PC-9 (cell line): ENCODE data around the gene RNF114. TPM values are rescaled to one million over a fixed set of nuclear protein-coding genes. Genes with fewer than 3 reads are reported as not detected.

Source experiments
- BruUV-seq: library from RNA; stranded (reverse); fragments of 400-500 nt; replicated peaks from 2 replicates; lab custom pipeline; 2021; lab: Mats Ljungman, UMichigan
- CTCF ChIA-PET: fragments of 300-600 bp; sonication (Branson Sonifier 250); formaldehyde crosslinking; loops from one replicate; lab custom pipeline; 2022; ENCODE audit warnings: antibody characterized with exemption; lab: Charles Lee
- POLR2A ChIA-PET: fragments of 300-600 bp; sonication (Branson Sonifier 250); formaldehyde crosslinking; loops from one replicate; lab custom pipeline; 2022; ENCODE audit warnings: antibody characterized with exemption; ENCODE audit not compliant: unreplicated experiment; lab: Charles Lee
- DNase-seq, 2 experiments: peaks; one replicate each; pipeline versions ENCODE4 v3.0.0 to v3.0.0-alpha.2; 2015 to 2022; ENCODE audit warnings: mixed read lengths in 1 of 2
- H2AFZ ChIP-seq: fragments of 200-600 bp; sonication (generic); 2 replicates; pipeline ENCODE4 v1.8.1; 2017; ENCODE audit warnings: antibody characterized with exemption
- H3F3A ChIP-seq: fragments of 200-600 bp; sonication (generic); 2 replicates; pipeline ENCODE4 v1.8.1; 2017; ENCODE audit warnings: antibody characterized with exemption, mild to moderate bottlenecking, low read depth; ENCODE audit not compliant: insufficient read depth
- H3K27ac ChIP-seq: fragments of 200-600 bp; sonication (generic); 2 replicates; pipeline ENCODE4 v1.6.1; 2016; ENCODE audit warnings: mixed run types
- H3K27me3 ChIP-seq: fragments of 200-600 bp; sonication (generic); 2 replicates; pipeline ENCODE4 v1.6.1; 2016; ENCODE audit warnings: low read depth, mixed run types; ENCODE audit not compliant: insufficient read depth
- H3K36me3 ChIP-seq: fragments of 200-600 bp; sonication (generic); 2 replicates; pipeline ENCODE4 v1.6.1; 2016; ENCODE audit warnings: low read depth, mixed run types
- H3K4me1 ChIP-seq: fragments of 200-600 bp; sonication (generic); replicated peaks from 2 replicates; pipeline ENCODE4 v1.6.1; 2016; ENCODE audit warnings: mixed run types; ENCODE audit not compliant: insufficient read depth
- H3K4me2 ChIP-seq: fragments of 200-600 bp; sonication (generic); 2 replicates; pipeline ENCODE4 v1.6.1; 2017; ENCODE audit warnings: mixed run types
- H3K4me3 ChIP-seq: fragments of 200-600 bp; sonication (generic); 2 replicates; pipeline ENCODE4 v1.6.1; 2016; ENCODE audit warnings: mixed run types
- H3K79me2 ChIP-seq: fragments of 200-600 bp; sonication (generic); 2 replicates; pipeline ENCODE4 v1.6.1; 2017; ENCODE audit warnings: low read depth, mixed run types
- H3K9me2 ChIP-seq: fragments of 200-600 bp; sonication (generic); 2 replicates; pipeline ENCODE4 v1.8.1; 2017; ENCODE audit warnings: mild to moderate bottlenecking; ENCODE audit not compliant: insufficient read depth
- H3K9me3 ChIP-seq: fragments of 200-600 bp; sonication (generic); 2 replicates; pipeline ENCODE4 v1.8.1; 2016; ENCODE audit warnings: low read depth; ENCODE audit not compliant: insufficient read depth
- H4K20me1 ChIP-seq: fragments of 200-600 bp; sonication (generic); 2 replicates; pipeline ENCODE4 v1.8.1; 2017; ENCODE audit not compliant: insufficient read depth
- CTCF ChIP-seq: fragments of 200-600 bp; sonication (generic); conservative IDR thresholded peaks from 2 replicates; pipeline ENCODE4 v1.6.1; 2017; ENCODE audit warnings: mixed run types, antibody characterized with exemption, mild to moderate bottlenecking, moderate library complexity
- EZH2 ChIP-seq: fragments of 200-600 bp; sonication (generic); IDR thresholded peaks from 2 replicates; pipeline ENCODE4 v1.8.0; 2017; ENCODE audit warnings: antibody characterized with exemption, low read depth
- intact Hi-C: fragments of 100-400 bp; cut with micrococcal nuclease; formaldehyde crosslinking; loops from one replicate; pipeline ENCODE4 v1.10.0; 2022; ENCODE audit not compliant: unreplicated experiment
- total RNA-seq: library from RNA; stranded (reverse); gene quantifications from 2 replicates; pipeline ENCODE4 v1.2.3, GENCODE V29; 2021

RNF114 gene
- total RNA-seq, 1 experiment from 2014 or later: 92.5 TPM

- intact Hi-C loops: no loop called here
- DNase-seq: no peak
- Histone ChIP-seq H3K79me2 (no peaks in the 10 kb centered on the region), H3K36me3 (no peaks in the 10 kb centered on the region), H4K20me1 (no peaks in the 10 kb centered on the region), H3K4me1 (0 out of 2 replicates have a peak, but pooled peaks cover 6% of the 10 kb centered on the region), H3F3A (peaks cover 17% of the 10 kb centered on the region; the same call in 1 of the 2 replicates), H2AFZ (no peak overlapping the region), H3K27me3 (no peaks in the 10 kb centered on the region), H3K4me3 (no peak overlapping the region), H3K9me2 (no peaks in the 10 kb centered on the region), H3K4me2 (no peak overlapping the region), H3K9me3 (no peaks in the 10 kb centered on the region), H3K27ac (no peak overlapping the region)
- no TSS peak for BruUV-seq
- POLR2A ChIA-PET: no interaction called here
- CTCF ChIA-PET: no interaction called here
- TF ChIP-seq EZH2 (no peak), CTCF (no peak)
Observed at GRCh38 chr20:49896204-49896603, 40.0 kb upstream of the RNF114 start.

- Histone ChIP-seq H3K4me1 (0 out of 2 replicates have a peak, but pooled peaks cover 6% of the 10 kb centered on the region), H3K27me3 (no peaks in the 10 kb centered on the region), H3K27ac (no peak overlapping the region), H3F3A (peaks cover 41% of the 10 kb centered on the region; the same call in 1 of the 2 replicates), H3K4me2 (no peak overlapping the region), H3K9me3 (no peaks in the 10 kb centered on the region), H4K20me1 (no peaks in the 10 kb centered on the region), H3K4me3 (no peak overlapping the region), H3K79me2 (0 out of 2 replicates have a peak, but pooled peaks cover under 1% of the 10 kb centered on the region), H2AFZ (no peak overlapping the region), H3K36me3 (peaks cover 9% of the 10 kb centered on the region; the same call in 1 of the 2 replicates), H3K9me2 (no peaks in the 10 kb centered on the region)
- no peak for DNase-seq
- TF ChIP-seq CTCF (no peak), EZH2 (no peak)
- POLR2A ChIA-PET: interaction anchor here (0.7 to 1.0 kb wide), 3 partner anchors 136 to 360 kb away, joined by 3 to 5 read pairs (median 3); no protein-coding TSS in a partner anchor
- intact Hi-C loops: no loop called here
- BruUV-seq: no TSS peak
- CTCF ChIA-PET: interaction anchor here (1.0 kb wide), 1 partner anchor 33 kb away, joined by 3 read pairs; no protein-coding TSS in a partner anchor
Observed at GRCh38 chr20:49899541-49900383, 36.4 kb upstream of the RNF114 start.

DNA sequence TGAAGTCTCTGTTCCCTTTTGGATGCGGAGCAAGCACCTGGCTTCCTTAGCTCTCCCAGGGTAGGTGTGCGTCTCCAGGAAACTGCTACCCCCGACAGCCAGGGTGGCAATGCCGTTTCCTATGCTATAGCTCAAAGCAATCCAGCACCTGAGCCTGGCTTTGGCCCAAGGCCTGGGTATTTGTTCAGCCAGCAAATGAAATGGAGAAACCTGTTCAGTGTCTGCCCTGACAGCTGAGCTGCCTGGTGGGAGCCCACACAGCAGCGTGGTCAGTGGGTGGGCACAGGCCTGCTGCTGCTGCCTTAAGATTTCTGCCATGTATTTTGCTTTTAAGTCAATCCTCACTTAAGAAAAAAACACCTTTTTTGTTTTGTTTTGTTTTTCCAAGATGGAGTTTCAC is 34.6 kb upstream of the RNF114 start:
- no peak overlapping the region for H2AFZ ChIP-seq
- 0 out of 2 replicates have a peak, but pooled peaks cover 6% of the 10 kb centered on the region for H3K4me1 ChIP-seq
- H3K27ac ChIP-seq: no peak overlapping the region
- 0 out of 2 replicates have a peak, but pooled peaks cover 4% of the 10 kb centered on the region for H3K79me2 ChIP-seq
- no peaks in the 10 kb centered on the region; the same call in none of the 2 replicates for H4K20me1 ChIP-seq
- TF ChIP-seq EZH2 (no peak), CTCF (no peak)
- H3K9me3 ChIP-seq: no peaks in the 10 kb centered on the region
- intact Hi-C loops: no loop called here
- ChIA-PET CTCF (interaction anchor here (0.6 kb wide), 1 partner anchor 303 kb away, joined by 9 read pairs; no protein-coding TSS in a partner anchor), POLR2A (no interaction called here)
- H3F3A ChIP-seq: peaks cover 41% of the 10 kb centered on the region; the same call in 1 of the 2 replicates
- H3K36me3 ChIP-seq: peaks cover 23% of the 10 kb centered on the region
- BruUV-seq: no TSS peak
- no peaks in the 10 kb centered on the region for H3K27me3 ChIP-seq
- H3K9me2 ChIP-seq: no peaks in the 10 kb centered on the region
- no peak overlapping the region for H3K4me2 ChIP-seq
- DNase-seq: no peak
- H3K4me3 ChIP-seq: no peak overlapping the region
